Ectodermal cell (in vitro differentiated cells): ENCODE results near the gene CSF2RB.

ENCODE experiments used
- H3K27ac ChIP-seq: 2 replicates; pipeline ENCODE4 v1.7.0; 2013; ENCODE audit warnings: mild to moderate bottlenecking, low read depth, low read length; ENCODE audit not compliant: insufficient read depth, poor library complexity, severe bottlenecking
- H3K27me3 ChIP-seq: 2 replicates; pipeline ENCODE4 v1.7.0; 2013; ENCODE audit warnings: mild to moderate bottlenecking, low read length; ENCODE audit not compliant: insufficient read depth, control insufficient read depth, poor library complexity, severe bottlenecking
- H3K36me3 ChIP-seq: one replicate; pipeline ENCODE4 v1.7.0; 2013; ENCODE audit warnings: low read length; ENCODE audit not compliant: control insufficient read depth, insufficient read depth
- H3K4me1 ChIP-seq: one replicate; pipeline ENCODE4 v1.7.0; 2013; ENCODE audit warnings: low read length; ENCODE audit not compliant: control insufficient read depth, insufficient read depth
- H3K4me3 ChIP-seq: 2 replicates; pipeline ENCODE4 v1.7.0; 2013; ENCODE audit warnings: low read depth, low read length, control low read depth; ENCODE audit not compliant: insufficient read depth
- H3K9me3 ChIP-seq: 2 replicates; pipeline ENCODE4 v1.7.0; 2013; ENCODE audit warnings: mild to moderate bottlenecking, low read length, moderate library complexity; ENCODE audit not compliant: control insufficient read depth
- WGBS, 2 experiments: methylation state at CpG; one replicate each; pipeline ENCODE4 v1.1.7; 2013; ENCODE audit warnings: missing lambda C conversion rate in 2 of 2; 5-methylcytosine and 5-hydroxymethylcytosine counted together

Gene CSF2RB

DNA sequence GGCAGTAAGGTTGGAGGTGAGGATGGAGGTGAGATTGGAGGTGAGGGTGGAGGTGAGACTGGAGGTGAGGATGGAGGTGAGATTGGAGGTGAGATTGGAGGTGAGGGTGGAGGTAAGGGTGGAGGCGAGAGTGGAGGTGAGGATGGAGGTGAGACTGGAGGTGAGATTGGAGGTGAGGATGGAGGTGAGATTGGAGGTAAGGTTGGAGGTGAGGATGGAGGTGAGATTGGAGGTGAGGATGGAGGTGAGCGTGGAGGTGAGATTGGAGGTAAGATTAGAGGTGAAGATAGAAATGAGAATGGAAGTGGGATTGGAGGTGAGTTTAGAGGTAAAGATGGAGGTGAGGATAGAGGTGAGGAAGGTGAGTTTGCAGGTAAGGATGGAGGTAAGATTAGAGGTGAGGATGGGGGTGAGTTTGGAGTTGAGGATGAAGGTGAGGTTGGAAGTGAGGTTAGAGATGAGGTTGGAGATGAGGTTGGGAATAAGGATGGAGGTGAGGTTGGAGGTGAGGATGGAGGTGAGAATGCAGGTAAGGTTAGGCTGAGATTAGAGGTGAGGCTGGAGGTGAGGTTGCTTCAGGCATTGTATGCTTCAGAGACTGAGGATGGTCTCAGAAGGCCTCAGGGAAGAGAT, 40.4 kb upstream of the CSF2RB start:
- Histone ChIP-seq H3K27ac (no peak overlapping the region), H3K27me3 (no peaks in the 10 kb centered on the region), H3K4me1 (no peaks in the 10 kb centered on the region), H3K9me3 (no peaks in the 10 kb centered on the region), H3K36me3 (no peaks in the 10 kb centered on the region), H3K4me3 (no peak overlapping the region)
- 94% methylated on average over 2 of the region's 2 CpGs for WGBS, 2 experiments

DNA sequence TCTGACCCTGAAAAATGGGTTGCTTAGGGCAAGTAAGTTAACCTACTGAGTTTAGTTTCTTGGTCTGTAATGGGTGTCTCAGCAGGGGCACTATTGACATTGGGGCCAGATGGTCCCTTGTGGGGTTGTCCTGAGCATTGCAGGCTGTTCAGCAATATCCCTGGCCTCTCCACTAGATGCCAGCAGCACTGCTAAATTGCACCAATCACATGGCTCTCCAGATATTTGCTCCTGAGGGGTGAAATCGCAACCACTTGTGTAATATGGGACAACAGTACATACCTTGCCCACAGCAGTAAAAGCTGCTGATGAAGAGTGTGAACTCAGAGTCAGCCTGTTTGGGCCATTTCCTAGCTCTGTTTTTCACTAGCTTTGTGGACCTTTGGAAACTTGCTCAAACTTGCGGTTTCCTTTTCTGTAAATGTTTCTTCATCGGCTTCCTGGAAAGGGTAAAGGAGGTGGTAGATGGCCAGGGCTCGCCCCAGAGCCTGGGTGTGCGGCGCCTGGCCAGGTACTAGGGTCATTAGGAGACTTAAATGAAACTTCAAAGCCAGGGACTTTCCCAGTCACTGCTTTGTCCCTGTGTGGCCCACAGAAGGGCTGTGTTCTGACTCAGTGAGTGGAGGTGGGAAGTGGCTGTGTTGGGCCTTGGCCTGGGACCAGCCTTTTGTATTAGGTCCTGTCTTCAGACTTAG, 39.7 kb upstream of the CSF2RB start:
- Histone ChIP-seq H3K27ac (no peak overlapping the region), H3K36me3 (no peaks in the 10 kb centered on the region)
- WGBS, 2 experiments = 88 to 90% methylated on average over 6 of the region's 6 CpGs

DNA sequence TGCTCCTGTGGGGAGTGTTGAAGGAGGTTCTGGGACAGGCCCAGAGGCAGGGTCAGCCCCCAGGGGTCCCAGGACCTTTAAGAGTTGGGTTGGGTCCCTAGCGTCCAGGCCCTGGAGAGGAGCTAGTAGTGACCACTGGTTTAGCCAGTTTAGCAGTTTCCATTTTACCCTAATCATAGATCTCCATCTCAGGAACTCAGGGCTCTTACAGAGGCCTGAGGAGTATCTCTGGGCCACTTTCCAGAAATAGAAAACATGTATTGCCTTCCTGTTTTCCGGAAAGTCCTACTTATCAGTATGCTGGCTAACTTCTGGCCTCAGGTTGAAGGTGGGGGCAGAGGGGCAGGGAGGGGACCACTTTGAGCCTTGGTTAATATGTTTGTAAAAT, 39.1 kb upstream of the CSF2RB start:
- Histone ChIP-seq H3K27ac (no peak overlapping the region), H3K27me3 (no peaks in the 10 kb centered on the region), H3K9me3 (no peaks in the 10 kb centered on the region), H3K4me1 (no peaks in the 10 kb centered on the region), H3K4me3 (no peak overlapping the region), H3K36me3 (no peaks in the 10 kb centered on the region)
- WGBS, 2 experiments = 90 to 96% methylated on average over 2 of the region's 2 CpGs

More for the DNA sequence above, 39.7 kb upstream of the CSF2RB start:
- no peaks in the 10 kb centered on the region for H3K27me3 ChIP-seq
- no peak overlapping the region for H3K4me3 ChIP-seq
- H3K4me1 ChIP-seq = no peaks in the 10 kb centered on the region
- no peaks in the 10 kb centered on the region for H3K9me3 ChIP-seq

DNA sequence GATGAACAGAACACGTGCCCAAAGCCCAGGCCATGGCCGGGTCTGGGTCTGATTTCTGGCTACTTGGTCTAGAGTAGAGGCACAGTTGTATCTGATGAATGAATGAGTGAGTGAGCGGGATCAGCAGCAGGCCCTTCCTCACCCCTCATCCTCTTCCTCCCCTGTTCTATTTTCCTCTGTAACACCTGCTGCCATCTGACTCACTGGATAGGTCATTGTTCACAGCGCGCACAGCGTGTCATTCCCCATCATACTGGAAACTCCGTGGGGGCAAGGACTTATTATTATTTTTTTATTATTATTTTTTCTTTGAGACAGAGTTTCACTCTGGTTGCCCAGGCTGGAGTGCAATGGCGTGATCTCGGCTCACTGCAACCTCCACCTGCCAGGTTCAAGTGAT, 38.7 kb upstream of the CSF2RB start:
- 96 to 98% methylated on average over 8 of the region's 9 CpGs for WGBS, 2 experiments
- no peaks in the 10 kb centered on the region for H3K4me1 ChIP-seq
- no peaks in the 10 kb centered on the region for H3K27me3 ChIP-seq
- no peak overlapping the region for H3K27ac ChIP-seq
- no peaks in the 10 kb centered on the region for H3K36me3 ChIP-seq
- H3K4me3 ChIP-seq = no peak overlapping the region
- no peaks in the 10 kb centered on the region for H3K9me3 ChIP-seq

DNA sequence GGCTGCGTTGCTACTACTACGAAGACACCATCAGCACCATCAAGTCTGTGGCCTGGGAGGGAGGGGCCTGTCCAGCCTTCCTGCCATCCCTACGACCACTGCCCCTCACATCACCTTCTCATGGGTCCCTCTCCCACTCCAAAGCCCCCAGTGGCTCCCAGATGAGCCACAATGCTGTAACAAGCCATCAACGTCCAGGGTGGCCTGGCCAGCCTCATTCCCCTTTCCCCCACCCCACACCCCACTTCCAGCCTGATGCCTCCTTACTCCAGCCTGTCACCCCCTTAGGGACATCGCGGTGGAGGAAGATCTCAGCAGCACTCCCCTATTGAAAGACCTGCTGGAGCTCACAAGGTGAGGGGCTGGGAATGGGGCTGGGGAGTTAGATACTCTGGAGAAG, 37.7 kb upstream of the CSF2RB start:
- Histone ChIP-seq H3K27ac (no peak overlapping the region), H3K36me3 (no peaks in the 10 kb centered on the region), H3K9me3 (no peaks in the 10 kb centered on the region), H3K4me3 (no peak overlapping the region), H3K4me1 (no peaks in the 10 kb centered on the region), H3K27me3 (no peaks in the 10 kb centered on the region)
- 85 to 86% methylated on average over 6 of the region's 6 CpGs for WGBS, 2 experiments

DNA sequence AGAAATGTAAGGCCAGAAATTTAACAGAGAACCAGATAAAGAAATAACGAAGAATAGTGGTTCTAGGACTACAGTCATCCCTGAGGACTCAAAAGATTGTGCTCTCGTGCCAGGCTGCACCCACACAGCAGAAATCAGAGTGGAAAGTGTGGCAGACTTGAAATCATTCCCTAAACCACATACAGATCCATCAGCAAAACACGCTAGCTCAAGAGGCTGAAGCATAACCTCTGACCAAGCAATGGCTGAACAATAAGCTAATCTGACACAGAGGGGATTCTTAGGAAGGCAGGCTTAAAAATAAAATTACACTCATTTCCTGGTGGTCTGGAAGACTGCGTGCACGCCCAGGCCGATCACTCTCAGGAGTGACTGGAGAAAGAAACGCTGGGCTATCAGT, 33.7 kb upstream of the CSF2RB start:
- WGBS, 2 experiments = 95 to 96% methylated on average over 7 of the region's 7 CpGs
- H3K4me3 ChIP-seq = no peak overlapping the region
- no peaks in the 10 kb centered on the region for H3K9me3 ChIP-seq
- H3K27ac ChIP-seq = no peak overlapping the region
- no peaks in the 10 kb centered on the region for H3K36me3 ChIP-seq
- no peaks in the 10 kb centered on the region for H3K4me1 ChIP-seq
- no peaks in the 10 kb centered on the region for H3K27me3 ChIP-seq

DNA sequence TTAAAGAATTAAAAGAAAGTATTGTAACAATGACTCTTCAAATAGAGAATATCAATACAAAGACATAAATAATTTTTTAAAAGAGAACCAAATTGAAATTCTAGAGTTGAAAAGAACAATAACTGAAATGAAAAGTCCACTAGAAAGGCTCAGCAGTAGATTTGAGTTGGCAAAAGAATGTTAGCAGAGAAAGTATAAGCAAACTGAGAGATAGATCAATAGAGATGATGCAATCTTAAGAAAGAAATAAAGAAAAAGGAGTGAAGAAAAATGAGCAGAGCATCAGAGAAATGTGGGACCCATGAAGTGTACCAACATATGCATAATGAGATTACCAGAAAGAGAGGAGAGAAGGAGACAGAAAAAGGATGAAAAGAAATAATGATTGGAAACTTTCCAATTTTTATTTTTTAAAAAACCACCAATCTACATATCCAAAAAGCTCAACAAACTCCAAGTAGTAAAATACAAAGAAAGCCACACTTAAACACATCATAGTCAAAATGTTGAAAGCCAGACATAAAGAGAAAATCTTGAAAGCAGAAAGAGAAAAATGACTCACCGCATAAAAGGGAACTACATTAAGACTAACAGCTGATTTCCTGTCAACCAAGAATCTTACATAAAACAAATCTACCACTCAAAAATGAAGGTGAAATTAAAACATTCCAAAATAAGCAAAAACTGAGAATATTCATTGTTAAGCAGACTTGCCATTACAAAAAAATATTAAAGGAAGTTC, 31.8 kb upstream of the CSF2RB start:
- no peaks in the 10 kb centered on the region for H3K27me3 ChIP-seq
- H3K4me1 ChIP-seq = no peaks in the 10 kb centered on the region
- H3K4me3 ChIP-seq = no peak overlapping the region
- 85% methylated on average over 1 of the region's 1 CpG; no CpG with 5 or more reads in 1 of the 2 experiments for whole genome bisulfite sequencing, 2 experiments
- peaks cover 2% of the 10 kb centered on the region for H3K9me3 ChIP-seq
- no peak overlapping the region for H3K27ac ChIP-seq
- no peaks in the 10 kb centered on the region for H3K36me3 ChIP-seq

DNA sequence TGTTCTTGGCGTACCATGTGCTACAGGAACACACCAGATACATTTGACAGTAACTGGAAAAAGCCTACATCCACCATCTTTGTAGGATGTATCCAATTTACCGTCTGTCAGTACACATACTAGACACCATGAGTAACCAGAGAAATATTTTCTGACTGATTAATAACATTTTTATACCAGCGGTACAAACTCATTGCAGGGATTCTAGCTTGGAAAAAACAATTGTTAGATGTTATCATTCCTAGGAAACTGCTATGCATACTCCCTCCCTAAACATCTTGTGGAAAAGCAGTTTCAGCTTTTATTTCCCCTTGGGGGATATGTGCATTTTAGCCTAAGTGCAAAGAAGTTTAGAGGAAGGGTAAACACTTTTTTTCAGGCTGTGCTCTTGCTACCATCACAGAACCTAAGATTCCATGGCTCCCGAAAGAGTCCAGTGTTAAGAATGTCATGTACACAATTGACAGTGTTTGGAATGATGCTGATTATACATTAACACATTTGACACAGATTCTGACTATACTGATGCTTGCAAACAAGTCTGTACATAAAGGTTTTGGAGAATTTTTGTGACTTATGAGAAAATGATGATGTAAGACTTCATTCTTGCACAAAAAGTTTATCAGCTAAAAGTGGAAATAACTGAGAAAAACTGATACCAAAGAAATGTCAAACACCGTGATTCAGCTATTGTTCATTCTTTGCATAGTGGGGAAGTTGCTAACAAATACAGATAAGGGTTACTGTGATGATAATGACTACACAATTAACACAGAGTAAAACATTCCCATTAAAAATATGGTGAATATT, 28.9 kb upstream of the CSF2RB start:
- Histone ChIP-seq H3K9me3 (peaks cover 2% of the 10 kb centered on the region), H3K27me3 (no peaks in the 10 kb centered on the region), H3K4me3 (no peak overlapping the region), H3K4me1 (no peaks in the 10 kb centered on the region), H3K36me3 (no peaks in the 10 kb centered on the region), H3K27ac (no peak overlapping the region)
- WGBS, 2 experiments = 84 to 99% methylated on average over 3 to 5 of the region's 5 CpGs

DNA sequence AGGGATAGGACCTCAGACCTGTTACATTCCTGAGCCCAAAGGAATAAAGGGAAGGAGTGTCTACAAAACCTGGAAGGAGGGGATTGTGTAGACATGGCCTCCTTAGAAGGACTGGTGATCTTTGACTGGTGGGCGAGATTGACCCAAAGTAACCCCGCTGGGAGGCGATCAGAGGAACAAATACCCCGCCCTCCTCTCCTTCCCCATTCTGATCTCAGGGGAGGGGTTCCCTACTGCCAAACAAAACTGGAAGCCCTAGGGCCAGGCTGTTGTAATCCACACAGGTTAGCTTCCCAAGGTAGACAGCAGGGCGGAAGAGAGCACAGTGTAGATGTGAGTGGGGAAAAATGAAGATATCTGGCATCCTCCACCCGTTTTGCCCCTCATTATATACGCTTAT, 28.0 kb upstream of the CSF2RB start:
- WGBS, 2 experiments = 72 to 74% methylated on average over 7 of the region's 7 CpGs
- Histone ChIP-seq H3K27me3 (no peaks in the 10 kb centered on the region), H3K4me3 (no peak overlapping the region), H3K27ac (no peak overlapping the region), H3K4me1 (no peaks in the 10 kb centered on the region), H3K36me3 (no peaks in the 10 kb centered on the region), H3K9me3 (peaks cover 2% of the 10 kb centered on the region)

DNA sequence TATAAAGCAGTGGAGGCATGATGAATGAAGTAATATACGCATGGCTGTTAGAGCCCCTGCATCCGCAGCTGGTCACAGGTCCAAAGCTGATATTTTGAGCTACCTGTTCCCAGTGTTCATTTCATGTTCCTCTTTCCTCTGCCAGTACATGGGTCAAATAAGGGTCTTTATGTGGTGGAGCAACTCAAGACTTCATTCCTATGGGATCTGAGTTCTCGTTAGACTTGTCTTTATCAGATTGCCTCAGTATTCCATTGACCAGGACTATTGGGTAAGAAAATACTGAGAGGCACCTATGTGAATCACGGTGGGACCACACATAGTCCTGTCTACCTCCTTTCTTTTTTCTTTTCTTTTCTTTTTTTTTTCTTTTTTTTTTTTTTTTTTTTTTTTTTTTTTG, 27.4 kb upstream of the CSF2RB start:
- 90 to 100% methylated on average over 3 to 4 of the region's 4 CpGs for WGBS, 2 experiments
- H3K4me1 ChIP-seq = no peaks in the 10 kb centered on the region
- no peaks in the 10 kb centered on the region for H3K27me3 ChIP-seq
- H3K4me3 ChIP-seq = no peak overlapping the region
- H3K36me3 ChIP-seq = no peaks in the 10 kb centered on the region
- no peak overlapping the region for H3K27ac ChIP-seq
- H3K9me3 ChIP-seq = peaks cover 2% of the 10 kb centered on the region
